ENCODE results near the gene MICALL1. TPM values are rescaled to one million over a fixed set of nuclear protein-coding genes. Genes with fewer than 3 reads are reported as not detected.

MICALL1 gene
- total RNA-seq, 4 donors from 2014 or later = 64.7 to 139 (median 88.4) TPM

GRCh38 chr22:37925330-37925729 is 19.2 kb downstream of the MICALL1 start:
- intact Hi-C loops (cut with DNase I) = no loop called here

DNA sequence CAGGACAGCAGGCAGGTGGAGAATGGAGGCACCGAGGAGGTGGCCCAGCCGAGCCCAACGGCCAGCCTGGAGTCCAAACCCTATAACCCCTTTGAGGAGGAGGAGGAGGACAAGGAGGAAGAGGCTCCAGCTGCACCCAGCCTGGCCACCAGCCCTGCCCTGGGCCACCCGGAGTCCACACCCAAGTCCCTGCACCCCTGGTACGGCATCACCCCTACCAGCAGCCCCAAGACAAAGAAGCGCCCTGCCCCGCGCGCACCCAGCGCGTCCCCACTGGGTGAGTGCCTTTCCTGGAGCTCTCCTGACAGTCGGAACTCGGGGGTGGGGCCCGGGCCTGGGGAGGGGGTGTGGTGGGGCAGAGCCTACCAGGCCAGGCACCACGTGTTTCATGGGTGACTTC is 19.7 kb downstream of the MICALL1 start:
- no peaks in the 10 kb centered on the region for H3K27me3 ChIP-seq
- intact Hi-C loops (cut with DNase I) = no loop called here
- WGBS, 2 donors = 80% methylated on average over 1 of the region's 15 CpGs; no CpG with 5 or more reads in 1 of the 2 donors
- TF ChIP-seq, protein P1, sequence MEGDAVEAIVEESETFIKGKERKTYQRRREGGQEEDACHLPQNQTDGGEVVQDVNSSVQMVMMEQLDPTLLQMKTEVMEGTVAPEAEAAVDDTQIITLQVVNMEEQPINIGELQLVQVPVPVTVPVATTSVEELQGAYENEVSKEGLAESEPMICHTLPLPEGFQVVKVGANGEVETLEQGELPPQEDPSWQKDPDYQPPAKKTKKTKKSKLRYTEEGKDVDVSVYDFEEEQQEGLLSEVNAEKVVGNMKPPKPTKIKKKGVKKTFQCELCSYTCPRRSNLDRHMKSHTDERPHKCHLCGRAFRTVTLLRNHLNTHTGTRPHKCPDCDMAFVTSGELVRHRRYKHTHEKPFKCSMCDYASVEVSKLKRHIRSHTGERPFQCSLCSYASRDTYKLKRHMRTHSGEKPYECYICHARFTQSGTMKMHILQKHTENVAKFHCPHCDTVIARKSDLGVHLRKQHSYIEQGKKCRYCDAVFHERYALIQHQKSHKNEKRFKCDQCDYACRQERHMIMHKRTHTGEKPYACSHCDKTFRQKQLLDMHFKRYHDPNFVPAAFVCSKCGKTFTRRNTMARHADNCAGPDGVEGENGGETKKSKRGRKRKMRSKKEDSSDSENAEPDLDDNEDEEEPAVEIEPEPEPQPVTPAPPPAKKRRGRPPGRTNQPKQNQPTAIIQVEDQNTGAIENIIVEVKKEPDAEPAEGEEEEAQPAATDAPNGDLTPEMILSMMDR (IDR thresholded peaks at IDR 0.05) = no peak
- no peak for TF ChIP-seq POLR2A (IDR thresholded peaks at IDR 0.05)
- H3K36me3 ChIP-seq = peaks cover 64 to 99% (median 71%) of the 10 kb centered on the region in 3 donors
- no peak for DNase-seq
- no peaks in the 10 kb centered on the region for H3K9me3 ChIP-seq
- H3K27ac ChIP-seq = peak overlapping the region in 1 of 4 donors; percentile 34
- H3K4me3 ChIP-seq = no peak overlapping the region
- peaks cover 7 to 35% (median 8%) of the 10 kb centered on the region in 3 donors for H3K4me1 ChIP-seq

More at GRCh38 chr22:37925330-37925729, 19.2 kb downstream of the MICALL1 start:
- H3K36me3 ChIP-seq = peaks cover 64 to 99% (median 71%) of the 10 kb centered on the region in 3 donors
- H3K27ac ChIP-seq = peak overlapping the region in 1 of 4 donors; percentile 10
- H3K4me3 ChIP-seq = no peak overlapping the region
- no peaks in the 10 kb centered on the region for H3K27me3 ChIP-seq
- no peak for TF ChIP-seq POLR2A (IDR thresholded peaks at IDR 0.05)
- TF ChIP-seq, protein P1 (IDR thresholded peaks at IDR 0.05) = no peak
- no peak for DNase-seq
- no peaks in the 10 kb centered on the region for H3K9me3 ChIP-seq
- peaks cover 3 to 31% (median 8%) of the 10 kb centered on the region in 3 donors for H3K4me1 ChIP-seq
- WGBS, 2 donors = 63% methylated on average over 2 of the region's 3 CpGs

- Histone ChIP-seq H3K4me3 (no peak overlapping the region), H3K9me3 (no peaks in the 10 kb centered on the region), H3K4me1 (peaks cover 8 to 41% (median 9%) of the 10 kb centered on the region in 3 donors), H3K36me3 (peaks cover 64 to 99% (median 71%) of the 10 kb centered on the region in 3 donors), H3K27me3 (no peaks in the 10 kb centered on the region), H3K27ac (peak overlapping the region in 1 of 4 donors; percentile 34)
- DNase-seq = no peak
- intact Hi-C loops (cut with DNase I) = no loop called here
- WGBS, 2 donors = 85% methylated on average over 4 of the region's 7 CpGs; no CpG with 5 or more reads in 1 of the 2 donors
- TF ChIP-seq, protein P1 (IDR thresholded peaks at IDR 0.05) = no peak
- no peak for TF ChIP-seq POLR2A (IDR thresholded peaks at IDR 0.05)
Measured at GRCh38 chr22:37926358-37926757, 20.3 kb downstream of the MICALL1 start.

GRCh38 chr22:37926771-37927636 is 20.9 kb downstream of the MICALL1 start:
- H3K4me3 ChIP-seq = no peak overlapping the region
- no peak for DNase-seq
- peaks cover 9 to 47% (median 13%) of the 10 kb centered on the region in 3 donors for H3K4me1 ChIP-seq
- H3K27ac ChIP-seq = peak overlapping the region in 1 of 4 donors; percentile 34
- no peaks in the 10 kb centered on the region for H3K9me3 ChIP-seq
- WGBS, 2 donors = 86% methylated on average over 7 of the region's 32 CpGs; no CpG with 5 or more reads in 1 of the 2 donors
- H3K36me3 ChIP-seq = peaks cover 65 to 99% (median 69%) of the 10 kb centered on the region in 3 donors
- TF ChIP-seq POLR2A (IDR thresholded peaks at IDR 0.05) = no peak
- TF ChIP-seq, protein P1 (IDR thresholded peaks at IDR 0.05) = no peak
- H3K27me3 ChIP-seq = no peaks in the 10 kb centered on the region
- intact Hi-C loops (cut with DNase I) = no loop called here

DNA sequence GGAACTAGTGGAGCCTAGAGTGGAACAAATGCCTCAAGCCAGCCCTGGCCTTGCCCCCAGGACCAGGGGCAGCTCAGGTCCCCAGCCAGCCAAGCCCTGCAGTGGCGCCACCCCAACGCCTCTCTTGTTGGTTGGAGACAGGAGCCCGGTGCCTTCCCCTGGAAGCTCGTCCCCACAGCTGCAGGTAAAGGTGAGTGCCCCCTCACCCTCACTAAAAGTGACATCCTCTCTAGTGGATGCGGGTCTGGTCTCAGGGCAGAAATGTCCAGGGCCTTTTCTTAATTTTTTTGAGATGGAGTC is 21.5 kb downstream of the MICALL1 start:
- no peaks in the 10 kb centered on the region for H3K27me3 ChIP-seq
- no peak for DNase-seq
- H3K4me3 ChIP-seq = no peak overlapping the region
- H3K36me3 ChIP-seq = peaks cover 68 to 100% (median 70%) of the 10 kb centered on the region in 3 donors
- WGBS, 2 donors = no CpG with 5 or more reads among the region's 5 CpGs
- H3K9me3 ChIP-seq = no peaks in the 10 kb centered on the region
- intact Hi-C loops (cut with DNase I) = no loop called here
- H3K4me1 ChIP-seq = peaks cover 14 to 53% (median 18%) of the 10 kb centered on the region in 3 donors
- TF ChIP-seq POLR2A (IDR thresholded peaks at IDR 0.05) = no peak
- TF ChIP-seq, protein P1 (IDR thresholded peaks at IDR 0.05) = no peak
- no peak overlapping the region for H3K27ac ChIP-seq

Measured in esophagus squamous epithelium (tissue), 5 donors.